ENCODE data around the gene LCLAT1.
"Not testable (repeated sequence)": the region's sequence is repeated elsewhere in the genome, so short reads cannot be mapped to it uniquely, and the experiment has no call there.

Gene LCLAT1

GRCh38 chr2:30639836-30640235, 192.8 kb downstream of the LCLAT1 start:
- no peak overlapping the region for H3K4me3 ChIP-seq (ENCODE audit: low read length)
- H4K20me1 ChIP-seq (ENCODE audit: control insufficient read depth, insufficient read depth, low read depth, low read length) = no peaks in the 10 kb centered on the region
- H3K4me1 ChIP-seq (ENCODE audit: control insufficient read depth, low read length) = no peaks in the 10 kb centered on the region
- no peaks in the 10 kb centered on the region for H3K27me3 ChIP-seq (ENCODE audit: control insufficient read depth, low read length)
- no peaks in the 10 kb centered on the region for H3F3A ChIP-seq (ENCODE audit: control insufficient read depth, insufficient read depth)
- peaks cover 12% of the 10 kb centered on the region; the same call in 1 of the 2 replicates for H3K36me3 ChIP-seq (ENCODE audit: control insufficient read depth, low read length)
- no peaks in the 10 kb centered on the region for H3K9me2 ChIP-seq (replicated peaks; ENCODE audit: control insufficient read depth, low read length)
- no peak overlapping the region for H3K27ac ChIP-seq (ENCODE audit: low read depth, low read length)
- no peaks in the 10 kb centered on the region for H3K9me3 ChIP-seq (ENCODE audit: control insufficient read depth, insufficient read depth, low read length)
- no peaks in the 10 kb centered on the region for H3K79me2 ChIP-seq (ENCODE audit: control insufficient read depth, low read length)
- H3K4me2 ChIP-seq (ENCODE audit: low read length) = no peak overlapping the region
- TF ChIP-seq CTCF (IDR thresholded peaks at IDR 0.05; ENCODE audit: low read depth, low read length, poor library complexity, severe bottlenecking) (no peak), EZH2phosphoT487 (IDR thresholded peaks at IDR 0.05; ENCODE audit: borderline replicate concordance, low read length) (no peak)

GRCh38 chr2:30641765-30642345, 194.8 kb downstream of the LCLAT1 start:
- no peak for TF ChIP-seq CTCF (IDR thresholded peaks at IDR 0.05; ENCODE audit: low read depth, low read length, poor library complexity, severe bottlenecking)
- TF ChIP-seq EZH2phosphoT487 (IDR thresholded peaks at IDR 0.05; ENCODE audit: borderline replicate concordance, low read length) = no peak
- no peak overlapping the region for H3K4me2 ChIP-seq (ENCODE audit: low read length)
- no peaks in the 10 kb centered on the region for H3K79me2 ChIP-seq (ENCODE audit: control insufficient read depth, low read length)
- H3K27me3 ChIP-seq (ENCODE audit: control insufficient read depth, low read length) = no peaks in the 10 kb centered on the region
- no peaks in the 10 kb centered on the region for H3F3A ChIP-seq (ENCODE audit: control insufficient read depth, insufficient read depth)
- H3K4me3 ChIP-seq (ENCODE audit: low read length) = no peak overlapping the region
- no peaks in the 10 kb centered on the region for H3K4me1 ChIP-seq (ENCODE audit: control insufficient read depth, low read length)
- H3K27ac ChIP-seq (ENCODE audit: low read depth, low read length) = no peak overlapping the region
- H3K9me2 ChIP-seq (replicated peaks; ENCODE audit: control insufficient read depth, low read length) = no peaks in the 10 kb centered on the region
- peaks cover 12% of the 10 kb centered on the region; the same call in 1 of the 2 replicates for H3K36me3 ChIP-seq (ENCODE audit: control insufficient read depth, low read length)
- no peaks in the 10 kb centered on the region for H4K20me1 ChIP-seq (ENCODE audit: control insufficient read depth, insufficient read depth, low read depth, low read length)
- H3K9me3 ChIP-seq (ENCODE audit: control insufficient read depth, insufficient read depth, low read length) = no peaks in the 10 kb centered on the region

DNA sequence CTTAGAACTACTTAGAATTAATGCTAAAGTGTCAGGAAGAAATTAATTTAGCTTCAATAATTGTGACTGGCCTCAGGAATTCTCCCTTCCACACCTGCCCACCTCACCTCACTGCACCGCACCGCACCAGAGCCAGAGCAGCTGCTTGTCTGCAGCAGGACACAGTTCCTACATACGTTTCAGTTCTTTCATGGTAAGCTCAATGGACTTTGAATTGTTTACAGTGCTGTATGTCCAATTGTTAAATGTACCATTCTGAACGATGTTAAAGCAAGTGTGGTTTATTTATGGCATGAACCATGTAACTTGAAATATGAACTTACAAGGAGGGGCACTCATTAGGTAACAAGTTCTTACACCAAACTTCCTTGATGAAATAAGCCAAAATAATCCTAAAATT, 196.0 kb downstream of the LCLAT1 start:
- H3K4me3 ChIP-seq (ENCODE audit: low read length); H3K79me2 ChIP-seq (ENCODE audit: control insufficient read depth, low read length); H3F3A ChIP-seq (ENCODE audit: control insufficient read depth, insufficient read depth); H3K4me2 ChIP-seq (ENCODE audit: low read length); H3K27me3 ChIP-seq (ENCODE audit: control insufficient read depth, low read length); H3K4me1 ChIP-seq (ENCODE audit: control insufficient read depth, low read length); H3K27ac ChIP-seq (ENCODE audit: low read depth, low read length); H3K9me3 ChIP-seq (ENCODE audit: control insufficient read depth, insufficient read depth, low read length); H4K20me1 ChIP-seq (ENCODE audit: control insufficient read depth, insufficient read depth, low read depth, low read length); H3K9me2 ChIP-seq (replicated peaks; ENCODE audit: control insufficient read depth, low read length): not testable (repeated sequence)
- H3K36me3 ChIP-seq (ENCODE audit: control insufficient read depth, low read length) = peaks cover 12% of the 10 kb centered on the region; the same call in 1 of the 2 replicates

DNA sequence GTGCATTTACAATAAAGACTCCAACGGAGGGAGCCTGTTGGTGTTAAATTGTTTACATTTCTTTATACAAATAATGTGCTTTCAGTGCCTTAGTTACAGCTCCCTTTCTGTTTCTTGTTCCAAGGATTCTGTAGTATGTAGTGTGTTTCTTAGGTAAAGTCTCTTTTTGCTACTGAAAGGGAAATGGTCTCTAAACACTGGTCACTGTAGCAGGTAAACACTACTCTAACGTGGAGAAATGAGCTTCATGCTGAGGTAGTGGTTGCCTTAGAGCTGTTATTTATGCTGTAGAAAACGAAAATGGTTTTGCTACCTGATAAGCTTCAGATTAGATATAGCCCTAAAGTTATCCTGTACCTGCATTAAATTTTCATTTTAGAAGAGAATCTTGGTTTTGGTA, 196.6 kb downstream of the LCLAT1 start:
- H3K9me2 ChIP-seq (replicated peaks; ENCODE audit: control insufficient read depth, low read length) = no peaks in the 10 kb centered on the region
- H3F3A ChIP-seq (ENCODE audit: control insufficient read depth, insufficient read depth) = no peaks in the 10 kb centered on the region
- no peaks in the 10 kb centered on the region for H3K27me3 ChIP-seq (ENCODE audit: control insufficient read depth, low read length)
- peaks cover 12% of the 10 kb centered on the region; the same call in 1 of the 2 replicates for H3K36me3 ChIP-seq (ENCODE audit: control insufficient read depth, low read length)
- TF ChIP-seq EZH2phosphoT487 (IDR thresholded peaks at IDR 0.05; ENCODE audit: borderline replicate concordance, low read length) (no peak), CTCF (IDR thresholded peaks at IDR 0.05; ENCODE audit: low read depth, low read length, poor library complexity, severe bottlenecking) (no peak)
- no peak overlapping the region for H3K4me2 ChIP-seq (ENCODE audit: low read length)
- H3K27ac ChIP-seq (ENCODE audit: low read depth, low read length) = no peak overlapping the region
- no peaks in the 10 kb centered on the region for H4K20me1 ChIP-seq (ENCODE audit: control insufficient read depth, insufficient read depth, low read depth, low read length)
- H3K4me3 ChIP-seq (ENCODE audit: low read length) = no peak overlapping the region
- H3K79me2 ChIP-seq (ENCODE audit: control insufficient read depth, low read length) = no peaks in the 10 kb centered on the region
- no peaks in the 10 kb centered on the region for H3K4me1 ChIP-seq (ENCODE audit: control insufficient read depth, low read length)
- H3K9me3 ChIP-seq (ENCODE audit: control insufficient read depth, insufficient read depth, low read length) = no peaks in the 10 kb centered on the region

All from DOHH2 (cell line).